ENCODE measurements around the gene METTL22. TPM values are rescaled to one million over a fixed set of nuclear protein-coding genes. Genes with fewer than 3 reads are reported as not detected.
A peak's percentile ranks its signal among the peaks of the same experiment; 100 is the strongest.

METTL22 gene
- total RNA-seq, 1 donor from 2014 or later, result 41.1 TPM

GRCh38 chr16:8691728-8692127 is 70.2 kb downstream of the METTL22 start:
- Histone ChIP-seq H2AFZ (replicated peaks) (no peak overlapping the region), H3K9me3 (ENCODE audit: low read depth) (peaks cover 6% of the 10 kb centered on the region), H3K36me3 (no peaks in the 10 kb centered on the region), H3K79me2 (ENCODE audit: low read depth) (no peaks in the 10 kb centered on the region), H3K27ac (no peak overlapping the region), H4K20me1 (ENCODE audit: low read depth) (peaks cover 12% of the 10 kb centered on the region), H3K27me3 (peaks cover 24% of the 10 kb centered on the region), H3K9ac (no peak overlapping the region), H3K4me1 (no peaks in the 10 kb centered on the region), H3F3A (ENCODE audit: low read depth) (no peaks in the 10 kb centered on the region), H3K4me3 (no peak overlapping the region), H3K4me2 (no peak overlapping the region)
- H3K27ac Mint-ChIP-seq, result peak overlapping the region; percentile 10
- peaks cover 15% of the 10 kb centered on the region for H3K36me3 Mint-ChIP-seq
- peaks cover 26% of the 10 kb centered on the region for H3K9me3 Mint-ChIP-seq
- TF ChIP-seq EZH2phosphoT487 (IDR thresholded peaks at IDR 0.05), result no peak
- TF ChIP-seq CTCF (IDR thresholded peaks at IDR 0.05), result no peak
- TF ChIP-seq EZH2 (IDR thresholded peaks at IDR 0.05), result no peak
- H3K27me3 Mint-ChIP-seq (ENCODE audit: insufficient read depth, low read depth), result peaks cover 2% of the 10 kb centered on the region
- no peak for DNase-seq (ENCODE audit: low spot score)
- no peak overlapping the region for H3K4me3 Mint-ChIP-seq
- H3K4me1 Mint-ChIP-seq, result peaks cover 17% of the 10 kb centered on the region

- no peak overlapping the region for H2AFZ ChIP-seq (replicated peaks)
- H3K36me3 Mint-ChIP-seq, result peaks cover 4% of the 10 kb centered on the region
Measured at GRCh38 chr16:8694795-8695728, 73.6 kb downstream of the METTL22 start.

DNA sequence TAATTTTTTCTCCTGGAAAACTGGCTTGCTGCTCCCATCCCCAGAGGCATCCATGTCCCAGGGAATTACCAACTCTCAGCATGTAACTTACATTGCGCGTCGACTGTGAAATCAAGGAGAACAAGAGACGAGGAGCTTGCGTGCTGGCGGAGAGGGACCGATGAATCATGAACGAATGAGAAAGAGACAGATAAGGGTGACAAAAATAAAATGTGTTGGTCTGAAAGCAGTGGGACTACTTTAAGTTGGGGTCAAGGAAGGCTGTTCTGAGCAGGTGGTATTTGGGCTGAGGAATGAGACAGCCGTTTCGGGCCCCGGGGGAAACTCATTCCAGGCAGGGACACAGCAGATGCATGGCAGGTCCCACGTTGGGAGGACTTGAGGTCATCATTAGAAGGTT is 75.4 kb downstream of the METTL22 start:
- Histone ChIP-seq H3F3A (ENCODE audit: low read depth) (no peaks in the 10 kb centered on the region), H3K27me3 (no peaks in the 10 kb centered on the region), H3K4me2 (no peak overlapping the region), H2AFZ (replicated peaks) (no peak overlapping the region), H3K27ac (no peak overlapping the region), H3K4me1 (no peaks in the 10 kb centered on the region), H3K36me3 (no peaks in the 10 kb centered on the region), H3K79me2 (ENCODE audit: low read depth) (no peaks in the 10 kb centered on the region), H3K4me3 (no peak overlapping the region), H3K9ac (no peak overlapping the region), H3K9me3 (ENCODE audit: low read depth) (no peaks in the 10 kb centered on the region), H4K20me1 (ENCODE audit: low read depth) (no peaks in the 10 kb centered on the region)
- Mint-ChIP-seq H3K36me3 (peaks cover under 1% of the 10 kb centered on the region), H3K9me3 (no peaks in the 10 kb centered on the region), H3K27ac (no peak overlapping the region), H3K4me1 (peaks cover 25% of the 10 kb centered on the region), H3K4me3 (no peak overlapping the region), H3K27me3 (ENCODE audit: insufficient read depth, low read depth) (no peaks in the 10 kb centered on the region)
- no peak for DNase-seq (ENCODE audit: low spot score)
- no peak for TF ChIP-seq CTCF (IDR thresholded peaks at IDR 0.05)
- no peak for TF ChIP-seq EZH2phosphoT487 (IDR thresholded peaks at IDR 0.05)
- no peak for TF ChIP-seq EZH2 (IDR thresholded peaks at IDR 0.05)

More at GRCh38 chr16:8694795-8695728, 73.6 kb downstream of the METTL22 start:
- H3K4me3 ChIP-seq, result no peak overlapping the region
- TF ChIP-seq EZH2phosphoT487 (IDR thresholded peaks at IDR 0.05) (no peak), CTCF (IDR thresholded peaks at IDR 0.05) (no peak), EZH2 (IDR thresholded peaks at IDR 0.05) (no peak)
- no peaks in the 10 kb centered on the region for H3K9me3 ChIP-seq (ENCODE audit: low read depth)
- H3K9ac ChIP-seq, result no peak overlapping the region
- H3K79me2 ChIP-seq (ENCODE audit: low read depth), result no peaks in the 10 kb centered on the region
- no peaks in the 10 kb centered on the region for H3K27me3 ChIP-seq
- peaks cover 21% of the 10 kb centered on the region for H3K4me1 Mint-ChIP-seq
- no peaks in the 10 kb centered on the region for H3K27me3 Mint-ChIP-seq (ENCODE audit: insufficient read depth, low read depth)
- H3K4me3 Mint-ChIP-seq, result no peak overlapping the region
- H3K4me1 ChIP-seq, result no peaks in the 10 kb centered on the region
- DNase-seq (ENCODE audit: low spot score), result no peak
- no peak overlapping the region for H3K4me2 ChIP-seq
- no peaks in the 10 kb centered on the region for H3K36me3 ChIP-seq
- H3K27ac ChIP-seq, result no peak overlapping the region
- H3K27ac Mint-ChIP-seq, result peak overlapping the region; percentile 87
- H3K9me3 Mint-ChIP-seq, result peaks cover 11% of the 10 kb centered on the region
- no peaks in the 10 kb centered on the region for H4K20me1 ChIP-seq (ENCODE audit: low read depth)
- H3F3A ChIP-seq (ENCODE audit: low read depth), result no peaks in the 10 kb centered on the region
